ENCODE results near the gene FCGR3A. TPM values are rescaled to one million over a fixed set of nuclear protein-coding genes. Genes with fewer than 3 reads are reported as not detected.
"Not testable (repeated sequence)": the region's sequence is repeated elsewhere in the genome, so short reads cannot be mapped to it uniquely, and the experiment has no call there.

Gene FCGR3A
- total and polyA plus RNA-seq, 2 of the 4 experiments (the other 2 are of a cell fraction) = not detected

- not testable (repeated sequence) for ATAC-seq (ENCODE audit: low read depth)
Measured at GRCh38 chr1:161557506-161558450, 8.2 kb upstream of the FCGR3A start.

GRCh38 chr1:161556990-161557389, 7.4 kb upstream of the FCGR3A start:
- H3K4me1 ChIP-seq (ENCODE audit: control insufficient read depth, insufficient read depth, low read length); H2BK5ac ChIP-seq (ENCODE audit: low read depth, low read length, poor library complexity, severe bottlenecking); H3K27me3 ChIP-seq (ENCODE audit: control insufficient read depth, insufficient read depth, low read length); H2AFZ ChIP-seq (replicated peaks; ENCODE audit: low read length, poor library complexity); ATAC-seq (ENCODE audit: low read depth); H3K79me1 ChIP-seq (ENCODE audit: low read depth in 1 of 2, low read length in 2 of 2); H3K9me3 ChIP-seq (ENCODE audit: control insufficient read depth, insufficient read depth, low read length); H2AK9ac ChIP-seq (replicated peaks; ENCODE audit: low read depth, low read length, poor library complexity); H3K9me1 ChIP-seq (ENCODE audit: insufficient read depth, low read length); in situ Hi-C loops (cut with MboI; ENCODE audit: low sequenced_read_pairs); H4K8ac ChIP-seq (ENCODE audit: low read depth in 2 of 2, low read length in 2 of 2); dilution Hi-C loops (cut with HindIII; ENCODE audit: low sequenced_read_pairs, unreplicated experiment); H4K20me1 ChIP-seq (ENCODE audit: insufficient read depth, low read length); H3K4me2 ChIP-seq (ENCODE audit: low read depth, low read length); CTCF ChIA-PET; H4K91ac ChIP-seq (ENCODE audit: insufficient read depth, low read depth, low read length); H4K5ac ChIP-seq (ENCODE audit: low read depth, low read length); POLR2A ChIA-PET (ENCODE audit: unreplicated experiment); intact Hi-C loops (cut with micrococcal nuclease); H2AK5ac ChIP-seq (ENCODE audit: low read depth, low read length); H2BK15ac ChIP-seq (ENCODE audit: low read depth, low read length); H3K4ac ChIP-seq (ENCODE audit: low read depth, low read length); H3K56ac ChIP-seq (ENCODE audit: extremely low read depth, insufficient read depth, low read length); DNase-seq; H3K27ac ChIP-seq (ENCODE audit: insufficient read depth, low read length); H3K9ac ChIP-seq (ENCODE audit: low read depth, low read length); H3K14ac ChIP-seq (replicated peaks; ENCODE audit: low read depth, low read length); H3K4me3 ChIP-seq (ENCODE audit: insufficient read depth, low read depth, low read length); BruUV-seq (replicated peaks); H3K23ac ChIP-seq (ENCODE audit: low read depth, low read length); H3K18ac ChIP-seq (ENCODE audit: low read depth, low read length); H2BK120ac ChIP-seq (ENCODE audit: low read depth, low read length); H3K36me3 ChIP-seq (ENCODE audit: control insufficient read depth, insufficient read depth, low read length); H2BK20ac ChIP-seq (ENCODE audit: low read depth, low read length): not testable (repeated sequence)
- WGBS, 2 experiments (ENCODE audit: extremely low coverage in 2 of 2, insufficient read length in 1 of 2) = no CpG with 5 or more reads among the region's 2 CpGs

More at GRCh38 chr1:161557506-161558450, 8.2 kb upstream of the FCGR3A start:
- dilution Hi-C loops (cut with HindIII; ENCODE audit: low sequenced_read_pairs, unreplicated experiment); H3K27me3 ChIP-seq (ENCODE audit: control insufficient read depth, insufficient read depth, low read length); H4K8ac ChIP-seq (ENCODE audit: low read depth in 2 of 2, low read length in 2 of 2); H2AK5ac ChIP-seq (ENCODE audit: low read depth, low read length); H3K4me3 ChIP-seq (ENCODE audit: insufficient read depth, low read depth, low read length); H4K5ac ChIP-seq (ENCODE audit: low read depth, low read length); H2BK20ac ChIP-seq (ENCODE audit: low read depth, low read length); H3K23ac ChIP-seq (ENCODE audit: low read depth, low read length); H3K18ac ChIP-seq (ENCODE audit: low read depth, low read length); H3K36me3 ChIP-seq (ENCODE audit: control insufficient read depth, insufficient read depth, low read length); in situ Hi-C loops (cut with MboI; ENCODE audit: low sequenced_read_pairs); BruUV-seq (replicated peaks); H3K56ac ChIP-seq (ENCODE audit: extremely low read depth, insufficient read depth, low read length); H2AK9ac ChIP-seq (replicated peaks; ENCODE audit: low read depth, low read length, poor library complexity); H3K4me1 ChIP-seq (ENCODE audit: control insufficient read depth, insufficient read depth, low read length); H2BK120ac ChIP-seq (ENCODE audit: low read depth, low read length); H4K20me1 ChIP-seq (ENCODE audit: insufficient read depth, low read length); H4K91ac ChIP-seq (ENCODE audit: insufficient read depth, low read depth, low read length); H3K9ac ChIP-seq (ENCODE audit: low read depth, low read length); POLR2A ChIA-PET (ENCODE audit: unreplicated experiment); H3K4me2 ChIP-seq (ENCODE audit: low read depth, low read length); CTCF ChIA-PET; H2BK15ac ChIP-seq (ENCODE audit: low read depth, low read length); H2AFZ ChIP-seq (replicated peaks; ENCODE audit: low read length, poor library complexity); H3K79me1 ChIP-seq (ENCODE audit: low read depth in 1 of 2, low read length in 2 of 2); H3K4ac ChIP-seq (ENCODE audit: low read depth, low read length); intact Hi-C loops (cut with micrococcal nuclease); H3K14ac ChIP-seq (replicated peaks; ENCODE audit: low read depth, low read length); H2BK5ac ChIP-seq (ENCODE audit: low read depth, low read length, poor library complexity, severe bottlenecking); H3K9me3 ChIP-seq (ENCODE audit: control insufficient read depth, insufficient read depth, low read length); H3K27ac ChIP-seq (ENCODE audit: insufficient read depth, low read length); H3K9me1 ChIP-seq (ENCODE audit: insufficient read depth, low read length); DNase-seq: not testable (repeated sequence)
- WGBS, 2 experiments (ENCODE audit: extremely low coverage in 2 of 2, insufficient read length in 1 of 2) = no CpG with 5 or more reads among the region's 6 CpGs

All from IMR-90 (cell line).